DOHH2 (cell line): ENCODE measurements around the gene GSAP.

Experiments used
- H3F3A ChIP-seq: fragments of 200-600 bp; sonication (generic), shearing (Covaris generic); 2 replicates; pipeline ENCODE4 v1.6.0; 2016; ENCODE audit warnings: antibody characterized with exemption, mild to moderate bottlenecking; ENCODE audit not compliant: control insufficient read depth, insufficient read depth
- H3K27ac ChIP-seq: fragments of 200-600 bp; sonication (generic); 2 replicates; pipeline ENCODE4 v1.5.1; 2014; ENCODE audit warnings: low read depth, mild to moderate bottlenecking, low read length, moderate library complexity
- H3K27me3 ChIP-seq: fragments of 200-600 bp; sonication (generic); 2 replicates; pipeline ENCODE4 v1.6.1; 2014; ENCODE audit warnings: mild to moderate bottlenecking, low read length, mixed read lengths; ENCODE audit not compliant: control insufficient read depth
- H3K36me3 ChIP-seq: fragments of 200-600 bp; sonication (generic); 2 replicates; pipeline ENCODE4 v1.6.1; 2014; ENCODE audit warnings: mild to moderate bottlenecking, low read length, moderate library complexity, mixed read lengths; ENCODE audit not compliant: control insufficient read depth
- H3K4me1 ChIP-seq: fragments of 200-600 bp; sonication (generic); 2 replicates; pipeline ENCODE4 v1.6.1; 2014; ENCODE audit warnings: mild to moderate bottlenecking, low read length, mixed read lengths; ENCODE audit not compliant: control insufficient read depth
- H3K4me2 ChIP-seq: fragments of 200-600 bp; sonication (generic); 2 replicates; pipeline ENCODE4 v1.6.0; 2014; ENCODE audit warnings: mild to moderate bottlenecking, low read length, moderate library complexity
- H3K4me3 ChIP-seq: fragments of 200-600 bp; sonication (generic); 2 replicates; pipeline ENCODE4 v1.5.1; 2014; ENCODE audit warnings: mild to moderate bottlenecking, low read length, mixed read lengths
- H3K79me2 ChIP-seq: fragments of 200-600 bp; sonication (generic); 2 replicates; pipeline ENCODE4 v1.6.1; 2014; ENCODE audit warnings: mild to moderate bottlenecking, low read length, mixed read lengths; ENCODE audit not compliant: control insufficient read depth
- H3K9me2 ChIP-seq: fragments of 200-600 bp; sonication (generic); replicated peaks from 2 replicates; pipeline ENCODE4 v1.6.1; 2014; ENCODE audit warnings: mild to moderate bottlenecking, low read length, mixed read lengths; ENCODE audit not compliant: control insufficient read depth
- H3K9me3 ChIP-seq: fragments of 200-600 bp; sonication (generic); 2 replicates; pipeline ENCODE4 v1.6.1; 2014; ENCODE audit warnings: antibody characterized with exemption, low read length, mixed read lengths; ENCODE audit not compliant: control insufficient read depth, insufficient read depth
- H4K20me1 ChIP-seq: fragments of 200-600 bp; sonication (generic); 2 replicates; pipeline ENCODE4 v1.6.0; 2014; ENCODE audit warnings: low read depth, mild to moderate bottlenecking, antibody characterized with exemption, low read length, moderate library complexity; ENCODE audit not compliant: control insufficient read depth, insufficient read depth
- CTCF ChIP-seq: fragments of 200-600 bp; sonication (generic); IDR thresholded peaks from one replicate; pipeline ENCODE4 v1.5.1; 2014; ENCODE audit warnings: antibody characterized with exemption, mild to moderate bottlenecking, low read depth, low read length; ENCODE audit not compliant: poor library complexity, severe bottlenecking
- EZH2phosphoT487 ChIP-seq: fragments of 200-600 bp; sonication (generic); IDR thresholded peaks from 2 replicates; pipeline ENCODE4 v1.6.1; 2017; ENCODE audit warnings: borderline replicate concordance, mild to moderate bottlenecking, antibody characterized with exemption, low read length, moderate library complexity, mixed read lengths

Gene GSAP

GRCh38 chr7:77354484-77354883 is 61.7 kb downstream of the GSAP start:
- H3F3A ChIP-seq = no peaks in the 10 kb centered on the region
- H3K36me3 ChIP-seq = no peaks in the 10 kb centered on the region
- no peaks in the 10 kb centered on the region for H3K79me2 ChIP-seq
- H3K4me2 ChIP-seq = no peak overlapping the region
- TF ChIP-seq CTCF (no peak), EZH2phosphoT487 (no peak)
- H3K4me3 ChIP-seq = no peak overlapping the region
- no peaks in the 10 kb centered on the region for H3K9me3 ChIP-seq
- H3K27ac ChIP-seq = no peak overlapping the region
- peaks cover 9% of the 10 kb centered on the region for H3K4me1 ChIP-seq
- no peaks in the 10 kb centered on the region for H4K20me1 ChIP-seq
- no peaks in the 10 kb centered on the region for H3K9me2 ChIP-seq
- H3K27me3 ChIP-seq = 0 out of 2 replicates have a peak, but pooled peaks cover 2% of the 10 kb centered on the region

DNA sequence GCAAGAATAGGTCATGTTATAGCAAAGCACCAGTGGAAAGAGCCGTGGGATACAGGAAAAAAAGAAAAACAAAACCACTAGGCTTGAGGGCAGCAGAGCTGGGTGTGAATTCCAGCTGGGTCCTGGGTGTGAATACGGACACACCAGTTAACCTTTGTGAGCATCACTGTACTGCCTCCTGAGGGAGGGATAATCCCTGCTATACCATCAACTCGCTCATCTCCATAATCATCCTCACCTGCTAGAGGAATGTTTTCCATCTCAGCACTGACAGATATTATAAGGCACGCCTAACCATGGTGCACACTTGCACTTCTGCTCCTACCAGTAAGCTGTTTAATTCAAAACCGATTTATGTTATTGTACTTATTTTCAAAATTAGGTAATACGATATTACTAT is 62.2 kb downstream of the GSAP start:
- no peaks in the 10 kb centered on the region for H3K9me3 ChIP-seq
- TF ChIP-seq CTCF = no peak
- no peaks in the 10 kb centered on the region for H3K36me3 ChIP-seq
- no peak overlapping the region for H3K4me2 ChIP-seq
- no peak overlapping the region for H3K4me3 ChIP-seq
- no peak overlapping the region for H3K27ac ChIP-seq
- no peaks in the 10 kb centered on the region for H4K20me1 ChIP-seq
- no peaks in the 10 kb centered on the region for H3K9me2 ChIP-seq
- H3K4me1 ChIP-seq = peaks cover 9% of the 10 kb centered on the region
- no peaks in the 10 kb centered on the region for H3K79me2 ChIP-seq
- no peaks in the 10 kb centered on the region for H3F3A ChIP-seq
- 0 out of 2 replicates have a peak, but pooled peaks cover 2% of the 10 kb centered on the region for H3K27me3 ChIP-seq

DNA sequence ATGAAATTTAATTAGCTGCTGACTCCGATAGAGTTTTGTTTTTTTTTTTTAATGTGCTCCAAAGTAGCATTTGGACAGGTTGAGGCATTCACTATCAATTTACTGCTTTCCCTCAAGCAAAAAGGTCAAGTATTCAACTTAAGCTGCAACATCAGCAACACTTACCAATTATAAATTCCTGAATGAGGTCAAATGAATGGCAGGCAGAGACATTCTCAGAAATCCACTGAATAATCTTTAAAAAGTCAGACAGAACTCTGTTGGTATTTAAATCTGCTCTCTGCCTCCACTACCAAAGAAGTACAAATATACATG is 62.8 kb downstream of the GSAP start:
- H3F3A ChIP-seq = no peaks in the 10 kb centered on the region
- no peak for TF ChIP-seq CTCF
- TF ChIP-seq EZH2phosphoT487 = no peak
- no peak overlapping the region for H3K4me3 ChIP-seq
- no peaks in the 10 kb centered on the region for H3K9me3 ChIP-seq
- no peak overlapping the region for H3K27ac ChIP-seq
- H3K36me3 ChIP-seq = no peaks in the 10 kb centered on the region
- peaks cover 9% of the 10 kb centered on the region for H3K4me1 ChIP-seq
- no peaks in the 10 kb centered on the region for H3K79me2 ChIP-seq
- H3K27me3 ChIP-seq = 0 out of 2 replicates have a peak, but pooled peaks cover 2% of the 10 kb centered on the region
- H3K4me2 ChIP-seq = no peak overlapping the region
- H4K20me1 ChIP-seq = no peaks in the 10 kb centered on the region
- H3K9me2 ChIP-seq = no peaks in the 10 kb centered on the region
